H1 (cell line): ENCODE measurements around the gene GDPD4. TPM values are rescaled to one million over a fixed set of nuclear protein-coding genes. Genes with fewer than 3 reads are reported as not detected.

ENCODE experiments used
- BACH1 ChIP-seq: IDR thresholded peaks from 2 replicates; pipeline ENCODE4 v1.6.1; 2012; ENCODE audit warnings: low read length, improper control_type of control experiment
- CBX5 ChIP-seq: fragments of 300-800, 300-1000 bp; sonication (generic); IDR thresholded peaks from 2 replicates; pipeline ENCODE4 v1.7.1; 2016; ENCODE audit warnings: antibody characterized with exemption, low read length, low read depth
- CHD2 ChIP-seq: IDR thresholded peaks from 2 replicates; pipeline ENCODE4 v1.6.1; 2012; ENCODE audit warnings: low read length, improper control_type of control experiment
- CTCF ChIP-seq, 3 experiments: IDR thresholded peaks; 1 replicate in 2 of 3; 2 replicates in 1 of 3; pipeline versions ENCODE4 v1.5.1 to v1.6.1; 2011; ENCODE audit warnings: low read length in 3 of 3, mild to moderate bottlenecking in 3 of 3, inconsistent platforms in 2 of 3, low read depth in 1 of 3, moderate library complexity in 1 of 3; ENCODE audit not compliant: insufficient read depth in 1 of 3; ENCODE audit errors: control extremely low read depth in 1 of 3
- EP300 ChIP-seq, 2 experiments: IDR thresholded peaks; 1 replicate in 1 of 2; 2 replicates in 1 of 2; pipeline ENCODE4 v1.6.1; 2011 to 2012; ENCODE audit warnings: low read depth in 2 of 2, low read length in 2 of 2, mild to moderate bottlenecking in 2 of 2, borderline replicate concordance in 1 of 2, inconsistent platforms in 1 of 2, moderate library complexity in 1 of 2
- EZH2 ChIP-seq: fragments of 200-600 bp; sonication (generic); IDR thresholded peaks from 2 replicates; pipeline ENCODE4 v1.7.1; 2012; ENCODE audit warnings: low read depth, mild to moderate bottlenecking, moderate library complexity, low read length, inconsistent platforms; ENCODE audit not compliant: severe bottlenecking
- JUN ChIP-seq: IDR thresholded peaks from 2 replicates; pipeline ENCODE4 v1.6.1; 2011; ENCODE audit warnings: low read depth, mild to moderate bottlenecking, improper control_type of control experiment, low read length
- KDM1A ChIP-seq: fragments of 200-600, 300-600 bp; sonication (generic); IDR thresholded peaks from 2 replicates; pipeline ENCODE4 v1.7.1; 2016; ENCODE audit warnings: mild to moderate bottlenecking, low read length, borderline replicate concordance
- MAX ChIP-seq: IDR thresholded peaks from 2 replicates; pipeline ENCODE4 v1.6.1; 2012; ENCODE audit warnings: inconsistent platforms
- NRF1 ChIP-seq: IDR thresholded peaks from 2 replicates; pipeline ENCODE4 v1.6.1; 2011; ENCODE audit warnings: mild to moderate bottlenecking, low read depth, low read length, improper control_type of control experiment
- RAD21 ChIP-seq, 2 experiments: IDR thresholded peaks in 1 of 2; conservative IDR thresholded peaks in 1 of 2; 2 replicates each; pipeline ENCODE4 v1.6.1; 2011; ENCODE audit warnings: low read depth in 2 of 2, low read length in 2 of 2, improper control_type of control experiment in 1 of 2, inconsistent platforms in 1 of 2, mild to moderate bottlenecking in 1 of 2, moderate library complexity in 1 of 2
- RBBP5 ChIP-seq: IDR thresholded peaks from 2 replicates; pipeline ENCODE4 v1.7.1; 2012; ENCODE audit warnings: low read depth, mild to moderate bottlenecking, inconsistent platforms, low read length, moderate library complexity, borderline replicate concordance
- RNF2 ChIP-seq: fragments of 200-900, 300-1000 bp; sonication (generic); IDR thresholded peaks from 2 replicates; pipeline ENCODE4 v1.7.1; 2016; ENCODE audit warnings: borderline replicate concordance, low read depth, mild to moderate bottlenecking, antibody characterized with exemption, low read length; ENCODE audit not compliant: poor library complexity, severe bottlenecking; ENCODE audit errors: missing control alignments
- RXRA ChIP-seq: IDR thresholded peaks from 2 replicates; pipeline ENCODE4 v1.6.1; 2011; ENCODE audit warnings: low read depth, mild to moderate bottlenecking, low read length, moderate library complexity; ENCODE audit not compliant: insufficient read depth
- SAP30 ChIP-seq: fragments of 300-600 bp; sonication (generic); IDR thresholded peaks from 2 replicates; pipeline ENCODE4 v1.7.1; 2012; ENCODE audit warnings: low read length, moderate library complexity, mild to moderate bottlenecking, inconsistent platforms; ENCODE audit not compliant: insufficient read depth, insufficient replicate concordance
- SP1 ChIP-seq: IDR thresholded peaks from 2 replicates; pipeline ENCODE4 v1.6.1; 2011; ENCODE audit warnings: low read depth, low read length
- SP4 ChIP-seq: IDR thresholded peaks from 2 replicates; pipeline ENCODE4 v1.6.1; 2012; ENCODE audit warnings: low read length, inconsistent platforms
- SRF ChIP-seq: IDR thresholded peaks from 2 replicates; pipeline ENCODE4 v1.6.1; 2011; ENCODE audit warnings: mild to moderate bottlenecking, low read depth, low read length, moderate library complexity
- TAF7 ChIP-seq: optimal IDR thresholded peaks from 2 replicates; pipeline ENCODE3; 2011; ENCODE audit warnings: low read depth, mild to moderate bottlenecking, inconsistent platforms, low read length, moderate library complexity, borderline replicate concordance
- YY1 ChIP-seq: IDR thresholded peaks from 2 replicates; pipeline ENCODE4 v1.6.1; 2011; ENCODE audit warnings: low read depth, mild to moderate bottlenecking, low read length
- polyA plus RNA-seq, 7 experiments: library from polyadenylated mRNA; depleted of rRNA in 3 of 7; stranded (reverse) in 5 of 7; unstranded in 2 of 7; fragments of >200 nt in 5 of 7; fragments of 200-250 nt in 2 of 7; gene quantifications; 1 replicate in 5 of 7; 2 replicates in 1 of 7; 4 replicates in 1 of 7; pipeline versions ENCODE4 v1.2.1 to v1.2.3, GENCODE V29; 2011 to 2013; ENCODE audit warnings: missing spikeins in 2 of 7, mixed read lengths in 2 of 7
- total RNA-seq: library from RNA; stranded (reverse); fragmentation: NEBNext Ultra II Directional; extraction: Animal tissue kit (Norgen Biotek cat#: 25700); gene quantifications from 2 replicates; pipeline ENCODE4 v1.2.1, GENCODE V29; 2021

Gene GDPD4
- total and polyA plus RNA-seq, 2 of the 8 experiments (the other 6 are each of a cell fraction or from before 2014, with no cell fraction given), result not detected

- TF ChIP-seq CTCF (IDR thresholded peaks at IDR 0.05; ENCODE audit: control extremely low read depth in 1 of 3, insufficient read depth in 1 of 3, low read depth in 1 of 3, low read length in 3 of 3) (peak in 2 of 3 experiments; percentile 99 to 100; a peak in 3 of 4 replicates), KDM1A (no peak), EP300 (IDR thresholded peaks at IDR 0.05; ENCODE audit: borderline replicate concordance in 1 of 2, low read depth in 2 of 2, low read length in 2 of 2) (no peak), CBX5 (no peak), BACH1 (no peak), SP4 (no peak), SP1 (no peak), CHD2 (no peak), RAD21 (IDR thresholded peaks at IDR 0.05 in 1 of 2, conservative IDR thresholded peaks at IDR 0.05 in 1 of 2; ENCODE audit: low read depth in 2 of 2, low read length in 2 of 2) (peak; percentile 92 to 97), SRF (no peak), YY1 (peak; percentile 87), EZH2 (no peak), NRF1 (no peak), JUN (no peak), SAP30 (no peak), RNF2 (no peak), TAF7 (no peak), RXRA (no peak), MAX (peak; percentile 98), RBBP5 (no peak)
These were observed 109.5 kb downstream of the GDPD4 start (continued) for GRCh38 chr11:77191823-77192495.
